ENCODE measurements around the gene EPAS1. TPM values are rescaled to one million over a fixed set of nuclear protein-coding genes. Genes with fewer than 3 reads are reported as not detected.

The EPAS1 gene
- total and polyA plus RNA-seq, 2 of the 8 experiments (the other 6 are each of a cell fraction or from before 2014, with no cell fraction given) = 2.0 to 4.9 TPM

DNA sequence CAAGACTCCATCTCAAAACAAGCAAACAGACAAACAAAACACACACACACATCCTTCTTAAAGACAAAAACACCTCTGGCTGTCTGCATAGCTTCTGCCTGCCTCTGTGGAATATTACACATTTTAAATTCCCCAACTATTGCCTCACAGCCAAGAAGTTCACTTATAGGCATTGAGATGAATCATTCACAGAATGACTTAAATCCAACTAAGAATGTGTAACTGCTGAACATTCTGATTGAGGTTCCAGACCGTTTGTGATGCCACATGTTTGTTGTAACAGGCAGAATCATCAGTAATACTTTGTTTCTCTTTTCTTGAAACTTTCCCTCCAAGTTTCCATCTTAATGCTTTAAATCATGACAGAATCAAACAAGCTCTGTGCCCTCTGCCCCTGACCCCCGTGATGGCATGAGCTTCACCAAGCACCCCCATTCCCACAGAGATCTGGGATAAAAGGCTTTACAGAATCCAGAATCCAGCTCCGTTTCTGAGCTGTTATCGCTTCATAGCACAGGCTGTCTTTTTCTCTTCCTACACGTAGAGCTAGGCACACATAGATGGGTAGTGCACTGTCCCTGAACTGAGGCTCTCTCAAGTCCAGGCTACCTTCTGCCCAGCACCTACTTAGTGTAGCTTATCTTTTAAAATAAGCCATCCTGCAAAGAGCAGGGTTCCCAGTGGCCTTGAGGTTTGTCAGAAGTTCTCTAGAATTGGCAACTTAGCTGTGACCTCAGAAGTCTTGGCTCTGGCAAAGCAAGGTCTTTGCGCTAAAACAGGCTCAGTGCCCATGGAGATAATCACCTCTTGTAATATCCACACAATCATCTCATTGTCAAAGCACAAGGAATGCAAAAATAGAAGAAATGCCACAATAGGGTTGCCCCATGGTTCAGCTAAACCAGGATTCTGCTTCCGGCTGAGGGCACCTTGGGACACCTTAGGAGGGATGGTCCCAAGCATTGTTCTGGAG is 32.9 kb downstream of the EPAS1 start:
- Histone ChIP-seq H3K23me2 (ENCODE audit: low read depth, low read length) (no peaks in the 10 kb centered on the region), H3K56ac (replicated peaks; ENCODE audit: insufficient read length, low read depth, low read length) (no peak overlapping the region), H3K23ac (ENCODE audit: insufficient read length) (no peak overlapping the region), H3K27ac (ENCODE audit: low read depth, low read length) (no peak overlapping the region), H3K18ac (ENCODE audit: extremely low read depth, low read length) (no peak overlapping the region), H4K91ac (replicated peaks; ENCODE audit: insufficient read length, low read length) (no peak overlapping the region), H3K79me2 (ENCODE audit: control insufficient read depth in 1 of 2, insufficient read depth in 2 of 2, low read length in 2 of 2) (no peaks in the 10 kb centered on the region), H2BK5ac (ENCODE audit: low read depth, low read length) (no peak overlapping the region), H2BK120ac (replicated peaks; ENCODE audit: low read depth, low read length) (no peak overlapping the region), H2AK5ac (ENCODE audit: low read depth, low read length) (no peak overlapping the region), H3K4me2 (ENCODE audit: insufficient read depth in 1 of 2, low read depth in 2 of 2, low read length in 2 of 2) (no peak overlapping the region), H3K9me3 (ENCODE audit: insufficient read depth in 2 of 2, low read depth in 1 of 2, low read length in 1 of 2) (no peaks in the 10 kb centered on the region), H3K4me3 (ENCODE audit: extremely low read depth in 1 of 4, insufficient read depth in 2 of 4, low read depth in 3 of 4, low read length in 4 of 4) (no peak overlapping the region), H3K79me1 (ENCODE audit: low read depth, low read length) (no peaks in the 10 kb centered on the region), H2AFZ (ENCODE audit: low read length) (no peak overlapping the region), H2BK12ac (ENCODE audit: low read depth, low read length) (no peak overlapping the region), H2BK15ac (ENCODE audit: low read length) (no peak overlapping the region), H3K4me1 (replicated peaks in 1 of 4; ENCODE audit: control insufficient read depth in 3 of 4, insufficient read depth in 4 of 4, low read length in 3 of 4) (peaks cover 0 to 7% (median 2%) of the 10 kb centered on the region in 4 experiments; a peak in 4 of 7 replicates), H3K4ac (replicated peaks; ENCODE audit: insufficient read length, low read depth, low read length) (no peak overlapping the region), H2BK20ac (ENCODE audit: low read length) (no peak overlapping the region), H4K20me1 (replicated peaks in 1 of 2; ENCODE audit: control insufficient read depth in 1 of 2, insufficient read depth in 2 of 2, low read length in 2 of 2) (no peaks in the 10 kb centered on the region), H3K27me3 (replicated peaks in 1 of 4; ENCODE audit: control insufficient read depth in 3 of 4, extremely low read depth in 1 of 4, insufficient read depth in 3 of 4, low read length in 3 of 4) (no peaks in the 10 kb centered on the region; a peak in 2 of 7 replicates), H4K5ac (ENCODE audit: insufficient read length, low read depth, low read length) (no peak overlapping the region), H3K14ac (ENCODE audit: insufficient read length) (no peak overlapping the region), H3K9ac (replicated peaks in 1 of 4; ENCODE audit: extremely low read depth in 1 of 4, low read depth in 3 of 4, low read length in 3 of 4) (no peak overlapping the region), H4K8ac (ENCODE audit: extremely low read depth, insufficient read depth, low read length) (no peak overlapping the region), H3K36me3 (ENCODE audit: control insufficient read depth in 2 of 4, insufficient read depth in 4 of 4, low read length in 3 of 4) (no peaks in the 10 kb centered on the region)
- no peak for FAIRE-seq
- no peak for DNase-seq (ENCODE audit: low read depth in 1 of 2, low spot score in 2 of 2)
- ChIA-PET CTCF (ENCODE audit: partially characterized antibody) (interaction anchor here (0.9 to 1.4 kb wide), 4 partner anchors 9 to 36 kb away, joined by 3 to 6 read pairs (median 4); no protein-coding TSS in a partner anchor), POLR2A (ENCODE audit: partially characterized antibody) (interaction anchor here (0.6 to 1.1 kb wide), 3 partner anchors 11 to 247 kb away, joined by 3 to 4 read pairs (median 3); no protein-coding TSS in a partner anchor)
- WGBS, 2 experiments (ENCODE audit: extremely low coverage in 1 of 2, insufficient coverage in 1 of 2, insufficient read length in 1 of 2, insufficient replicate concordance in 2 of 2, low coverage in 1 of 2, low lambda C conversion rate in 2 of 2, missing lambda C conversion rate in 1 of 2) = 88% methylated on average over 7 of the region's 7 CpGs; no CpG with 5 or more reads in 1 of the 2 experiments
- no peak for TF ChIP-seq RXRA (IDR thresholded peaks at IDR 0.05; ENCODE audit: insufficient read depth, low read depth, low read length)
- no peak for TF ChIP-seq TAF1 (IDR thresholded peaks at IDR 0.05; ENCODE audit: low read depth, low read length)
- TF ChIP-seq SIN3A (conservative IDR thresholded peaks at IDR 0.05 in 1 of 2, IDR thresholded peaks at IDR 0.05 in 1 of 2; ENCODE audit: low read depth in 1 of 2, low read length in 2 of 2) = no peak
- TF ChIP-seq, protein P1, sequence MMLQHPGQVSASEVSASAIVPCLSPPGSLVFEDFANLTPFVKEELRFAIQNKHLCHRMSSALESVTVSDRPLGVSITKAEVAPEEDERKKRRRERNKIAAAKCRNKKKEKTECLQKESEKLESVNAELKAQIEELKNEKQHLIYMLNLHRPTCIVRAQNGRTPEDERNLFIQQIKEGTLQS (IDR thresholded peaks at IDR 0.05; ENCODE audit: insufficient read depth, low read depth, low read length) = no peak
- no peak for TF ChIP-seq NANOG (IDR thresholded peaks at IDR 0.05; ENCODE audit: insufficient read depth, low read depth, low read length, poor library complexity, severe bottlenecking)
- TF ChIP-seq CHD2 (IDR thresholded peaks at IDR 0.05; ENCODE audit: low read length) = no peak
- no peak for TF ChIP-seq RNF2 (IDR thresholded peaks at IDR 0.05; ENCODE audit: borderline replicate concordance, low read depth, low read length, missing control alignments, poor library complexity, severe bottlenecking)
- TF ChIP-seq FOSL1 (IDR thresholded peaks at IDR 0.05; ENCODE audit: insufficient read depth, low read depth, low read length) = no peak
- no peak for TF ChIP-seq SAP30 (IDR thresholded peaks at IDR 0.05; ENCODE audit: insufficient read depth, insufficient replicate concordance, low read length)
